ENCODE results near the gene TBL1XR1.

Gene TBL1XR1

GRCh38 chr3:177197041-177197726 lies at the start of gene TBL1XR1:
TBL1XR1 (minus strand) TSS chr3:177197482; CDS start chr3:177064977, 132,505 bp downstream.
- DNase-seq (ENCODE audit: low read depth in 2 of 2), result peak; percentile 69 to 73

- no peak for DNase-seq (ENCODE audit: low read depth in 2 of 2)
Observed at GRCh38 chr3:177245250-177245649, 48.0 kb upstream of the TBL1XR1 start.

GRCh38 chr3:177244606-177245005 lies 47.3 kb upstream of the TBL1XR1 start:
- DNase-seq (ENCODE audit: low read depth in 2 of 2), result no peak

GRCh38 chr3:177238686-177239216 lies 41.5 kb upstream of the TBL1XR1 start:
- no peak for DNase-seq (ENCODE audit: low read depth in 2 of 2)

GRCh38 chr3:177237206-177237605 lies 39.9 kb upstream of the TBL1XR1 start:
- no peak for DNase-seq (ENCODE audit: low read depth in 2 of 2)

GRCh38 chr3:177236704-177237103 lies 39.4 kb upstream of the TBL1XR1 start:
- no peak for DNase-seq (ENCODE audit: low read depth in 2 of 2)

- DNase-seq (ENCODE audit: low read depth in 2 of 2), result no peak
Observed at GRCh38 chr3:177234121-177234520, 36.8 kb upstream of the TBL1XR1 start.

- no peak for DNase-seq (ENCODE audit: low read depth in 2 of 2)
Observed at GRCh38 chr3:177231242-177231641, 34.0 kb upstream of the TBL1XR1 start.

- DNase-seq (ENCODE audit: low read depth in 2 of 2), result no peak
Observed at GRCh38 chr3:177230641-177231040, 33.4 kb upstream of the TBL1XR1 start.

- no peak for DNase-seq (ENCODE audit: low read depth in 2 of 2)
Observed at GRCh38 chr3:177229791-177230190, 32.5 kb upstream of the TBL1XR1 start.

GRCh38 chr3:177228601-177229190 lies 31.4 kb upstream of the TBL1XR1 start:
- no peak for DNase-seq (ENCODE audit: low read depth in 2 of 2)

- no peak for DNase-seq (ENCODE audit: low read depth in 2 of 2)
Observed at GRCh38 chr3:177224414-177224813, 27.1 kb upstream of the TBL1XR1 start.

GRCh38 chr3:177221744-177222143 lies 24.5 kb upstream of the TBL1XR1 start:
- DNase-seq (ENCODE audit: low read depth in 2 of 2), result no peak

- no peak for DNase-seq (ENCODE audit: low read depth in 2 of 2)
Observed at GRCh38 chr3:177220136-177220974, 23.1 kb upstream of the TBL1XR1 start.

GRCh38 chr3:177213801-177214535 lies 16.7 kb upstream of the TBL1XR1 start:
- DNase-seq (ENCODE audit: low read depth in 2 of 2), result no peak

- DNase-seq (ENCODE audit: low read depth in 2 of 2), result no peak
Observed at GRCh38 chr3:177212756-177213155, 15.5 kb upstream of the TBL1XR1 start.

GRCh38 chr3:177212278-177212610 lies 15.0 kb upstream of the TBL1XR1 start:
- no peak for DNase-seq (ENCODE audit: low read depth in 2 of 2)

GRCh38 chr3:177211503-177212277 lies 14.4 kb upstream of the TBL1XR1 start:
- DNase-seq (ENCODE audit: low read depth in 2 of 2), result no peak

GRCh38 chr3:177210744-177211502 lies 13.6 kb upstream of the TBL1XR1 start:
- DNase-seq (ENCODE audit: low read depth in 2 of 2), result no peak

- no peak for DNase-seq (ENCODE audit: low read depth in 2 of 2)
Observed at GRCh38 chr3:177209509-177209908, 12.2 kb upstream of the TBL1XR1 start.
